ENCODE results near the gene ABTB2.

Gene ABTB2

DNA sequence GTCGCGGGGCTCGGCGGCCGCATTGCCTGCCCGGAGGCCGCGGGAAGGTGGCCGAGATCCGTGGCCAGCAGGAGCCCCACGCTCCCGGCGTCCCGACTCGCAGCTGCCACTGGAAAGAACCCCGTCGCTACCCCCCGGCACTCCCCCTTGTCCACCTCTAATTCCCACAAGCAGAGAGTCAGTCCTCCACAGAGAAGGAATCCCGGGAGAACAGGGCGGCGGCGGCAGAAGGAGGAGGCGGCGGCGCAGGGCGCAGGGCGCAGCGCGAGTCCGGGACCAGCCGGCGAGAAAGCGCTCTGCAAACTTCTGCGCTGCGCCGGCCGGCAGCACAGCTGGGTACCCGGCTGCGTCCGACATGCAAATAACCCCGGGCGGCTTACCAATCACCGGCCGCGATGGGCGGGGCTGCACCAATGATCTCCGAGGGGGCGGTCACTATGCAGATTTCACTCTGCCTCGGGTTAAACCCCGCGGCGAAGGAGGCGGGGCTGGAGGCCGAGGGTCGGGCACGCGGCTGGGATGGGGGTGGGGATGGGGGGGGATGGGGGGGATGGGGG lies at the start of gene ABTB2:
Gene ABTB2 (minus strand): TSS at position 310 of the 557 bp plus-strand sequence.
- DNase-seq (ENCODE audit: extremely low spot score), result peak; percentile 96
- ChIA-PET POLR2A (interaction anchor here (0.6 to 1.7 kb wide), 4 partner anchors 96 to 183 kb away, joined by 4 to 6 read pairs (median 5); no protein-coding TSS in a partner anchor), CTCF (interaction anchor here (1.0 to 10.8 kb wide), 17 partner anchors 8 to 490 kb away, joined by 3 to 121 read pairs (median 4); partner anchors contain the start of gene CAT)
- TF ChIP-seq, protein P1, sequence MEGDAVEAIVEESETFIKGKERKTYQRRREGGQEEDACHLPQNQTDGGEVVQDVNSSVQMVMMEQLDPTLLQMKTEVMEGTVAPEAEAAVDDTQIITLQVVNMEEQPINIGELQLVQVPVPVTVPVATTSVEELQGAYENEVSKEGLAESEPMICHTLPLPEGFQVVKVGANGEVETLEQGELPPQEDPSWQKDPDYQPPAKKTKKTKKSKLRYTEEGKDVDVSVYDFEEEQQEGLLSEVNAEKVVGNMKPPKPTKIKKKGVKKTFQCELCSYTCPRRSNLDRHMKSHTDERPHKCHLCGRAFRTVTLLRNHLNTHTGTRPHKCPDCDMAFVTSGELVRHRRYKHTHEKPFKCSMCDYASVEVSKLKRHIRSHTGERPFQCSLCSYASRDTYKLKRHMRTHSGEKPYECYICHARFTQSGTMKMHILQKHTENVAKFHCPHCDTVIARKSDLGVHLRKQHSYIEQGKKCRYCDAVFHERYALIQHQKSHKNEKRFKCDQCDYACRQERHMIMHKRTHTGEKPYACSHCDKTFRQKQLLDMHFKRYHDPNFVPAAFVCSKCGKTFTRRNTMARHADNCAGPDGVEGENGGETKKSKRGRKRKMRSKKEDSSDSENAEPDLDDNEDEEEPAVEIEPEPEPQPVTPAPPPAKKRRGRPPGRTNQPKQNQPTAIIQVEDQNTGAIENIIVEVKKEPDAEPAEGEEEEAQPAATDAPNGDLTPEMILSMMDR (IDR thresholded peaks at IDR 0.05; ENCODE audit: control extremely low read depth, extremely low read depth, low read depth, missing control alignments), result no peak

DNA sequence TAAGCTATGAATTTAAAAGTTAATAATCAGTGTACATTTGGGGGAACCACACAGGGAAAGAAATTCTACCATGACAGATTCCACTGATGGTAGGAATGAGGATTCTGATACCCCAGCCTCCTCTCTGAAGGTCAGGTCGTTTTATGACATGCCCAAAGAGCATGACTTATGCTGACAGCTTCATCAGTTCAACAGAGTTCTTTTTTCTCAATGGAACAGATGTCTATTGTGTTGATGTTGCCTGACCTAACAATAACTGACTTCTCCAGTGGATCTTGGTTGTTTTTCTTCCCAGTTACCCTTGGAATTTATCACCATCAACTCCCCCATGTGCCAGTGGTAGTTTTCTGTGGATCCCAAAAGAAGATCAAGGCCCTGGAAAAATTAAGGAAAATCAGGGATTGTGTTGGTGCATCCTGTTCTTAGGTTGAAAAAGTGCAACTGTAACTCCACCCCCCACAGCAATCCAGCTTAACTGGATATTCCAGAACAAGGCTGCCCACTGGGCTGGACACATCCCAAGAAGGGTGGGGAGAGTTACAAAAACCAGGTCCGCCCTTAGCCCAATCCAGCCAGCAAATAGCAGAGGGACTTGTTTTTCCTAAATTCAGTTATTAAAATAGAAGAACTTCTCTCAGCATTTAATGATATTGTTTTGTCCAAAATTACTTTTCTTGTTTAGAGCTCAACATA lies 49.5 kb upstream of the ABTB2 start:
- CTCF ChIA-PET, result no interaction called here
- POLR2A ChIA-PET, result no interaction called here
- no peak for DNase-seq (ENCODE audit: extremely low spot score)
- TF ChIP-seq, protein P1 (IDR thresholded peaks at IDR 0.05; ENCODE audit: control extremely low read depth, extremely low read depth, low read depth, missing control alignments), result no peak

DNA sequence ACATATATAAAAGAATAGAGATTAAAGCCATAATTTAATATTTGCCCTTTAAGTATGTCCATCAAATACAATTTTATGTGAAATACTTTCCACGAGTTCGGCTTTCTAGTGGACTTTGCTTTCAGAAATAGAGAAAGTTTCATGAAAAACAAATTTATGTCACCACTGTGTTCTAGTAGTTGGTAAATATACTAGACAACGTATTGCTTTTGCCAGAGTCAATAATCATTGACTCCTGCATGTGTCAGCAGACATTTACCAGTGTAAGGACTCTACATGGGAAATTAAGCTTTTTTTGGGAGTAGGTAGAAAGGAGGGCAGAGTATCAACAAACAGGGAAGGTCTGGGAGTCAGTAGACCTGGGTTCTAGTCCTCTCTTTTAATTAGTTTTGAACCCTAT lies 48.6 kb upstream of the ABTB2 start:
- no peak for DNase-seq (ENCODE audit: extremely low spot score)
- ChIA-PET CTCF (no interaction called here), POLR2A (no interaction called here)
- TF ChIP-seq, protein P1 (IDR thresholded peaks at IDR 0.05; ENCODE audit: control extremely low read depth, extremely low read depth, low read depth, missing control alignments), result no peak

DNA sequence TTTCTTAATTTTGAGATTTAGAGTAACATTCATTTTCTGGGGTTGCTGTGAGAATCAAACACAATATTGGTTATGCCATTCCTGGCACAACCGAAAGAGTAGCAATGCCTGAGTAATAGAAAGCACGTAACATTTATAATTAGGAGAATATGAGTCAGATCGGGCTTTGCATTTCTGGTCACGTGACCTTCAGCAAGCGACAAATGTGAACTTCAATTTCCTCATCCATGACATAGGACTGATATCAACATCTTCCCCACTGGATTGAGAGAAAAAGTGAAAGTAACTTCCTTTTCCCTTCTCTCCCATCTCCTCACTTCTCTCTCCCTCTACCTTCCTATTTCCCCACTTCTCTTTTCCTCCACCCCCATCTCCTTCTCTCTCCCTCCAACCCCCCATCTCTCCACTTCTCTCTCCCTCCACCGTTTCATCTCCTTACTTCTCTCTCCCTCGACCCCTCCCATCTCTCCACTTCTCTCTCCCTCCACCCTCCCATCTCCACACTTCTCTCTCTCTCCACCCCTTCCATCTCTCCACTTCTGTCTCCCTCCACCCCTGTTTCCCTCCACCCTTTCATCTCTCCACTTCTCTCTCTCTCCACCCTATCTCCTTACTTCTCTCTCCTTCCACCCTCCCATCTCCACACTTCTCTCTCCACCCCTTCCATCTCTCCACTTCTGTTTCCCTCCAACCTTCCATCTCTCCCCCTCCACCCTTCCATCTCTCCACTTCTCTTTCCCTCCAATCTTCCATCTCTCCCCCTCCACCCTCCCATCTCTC lies 47.5 kb upstream of the ABTB2 start:
- TF ChIP-seq, protein P1 (IDR thresholded peaks at IDR 0.05; ENCODE audit: control extremely low read depth, extremely low read depth, low read depth, missing control alignments), result no peak
- ChIA-PET CTCF (interaction anchor here (1.6 kb wide), 1 partner anchor 22 kb away, joined by 6 read pairs; no protein-coding TSS in a partner anchor), POLR2A (no interaction called here)
- DNase-seq (ENCODE audit: extremely low spot score), result no peak

DNA sequence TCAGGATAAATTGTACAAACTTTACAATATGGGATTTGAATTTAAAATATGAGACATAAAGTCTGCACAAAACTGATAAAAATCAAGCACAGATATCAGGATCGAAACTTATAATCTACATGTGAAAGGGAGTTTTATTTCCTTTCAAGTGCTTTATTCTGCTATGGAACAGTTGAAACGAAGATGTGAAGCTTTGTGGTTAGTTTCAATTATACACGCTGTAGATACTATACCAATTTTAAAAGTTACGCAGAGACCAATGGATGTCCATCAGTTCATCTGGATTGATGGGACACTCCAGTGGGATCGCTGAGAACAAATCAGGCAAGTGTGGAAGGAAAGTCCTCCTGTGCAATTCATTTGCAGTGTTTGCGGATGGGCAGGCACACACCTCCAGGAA lies 46.5 kb upstream of the ABTB2 start:
- DNase-seq (ENCODE audit: extremely low spot score), result no peak
- ChIA-PET POLR2A (no interaction called here), CTCF (interaction anchor here (1.6 kb wide), 1 partner anchor 23 kb away, joined by 6 read pairs; no protein-coding TSS in a partner anchor)
- TF ChIP-seq, protein P1 (IDR thresholded peaks at IDR 0.05; ENCODE audit: control extremely low read depth, extremely low read depth, low read depth, missing control alignments), result no peak

DNA sequence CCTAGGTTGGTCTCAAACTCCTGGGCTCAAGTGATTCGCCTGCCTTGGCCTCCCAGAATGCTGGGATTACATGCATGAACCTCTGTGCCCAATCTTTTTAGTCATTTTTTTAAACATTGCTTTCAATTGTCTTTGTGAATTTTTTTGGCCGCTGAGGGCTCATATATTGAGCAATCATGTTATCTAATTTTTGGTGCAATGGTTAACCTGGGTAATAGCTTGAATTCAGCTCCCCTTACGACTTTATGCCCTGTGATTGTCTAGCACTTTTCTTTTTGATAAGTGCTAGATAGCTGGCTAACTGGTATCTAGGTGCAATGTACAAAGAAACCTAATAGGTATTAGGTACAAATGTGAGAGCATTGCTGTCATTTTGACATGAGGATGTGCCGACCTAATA lies 45.6 kb upstream of the ABTB2 start:
- CTCF ChIA-PET, result interaction anchor here (1.0 to 1.3 kb wide), 3 partner anchors 10 to 22 kb away, joined by 3 to 4 read pairs (median 3); no protein-coding TSS in a partner anchor
- DNase-seq (ENCODE audit: extremely low spot score), result no peak
- TF ChIP-seq, protein P1 (IDR thresholded peaks at IDR 0.05; ENCODE audit: control extremely low read depth, extremely low read depth, low read depth, missing control alignments), result no peak

More for the DNA sequence above, 45.6 kb upstream of the ABTB2 start:
- POLR2A ChIA-PET, result no interaction called here
